Hepatic stellate cell (primary cell): ENCODE results near the gene RFC3.

Experiments
- DNase-seq: peaks from one replicate; pipeline ENCODE4 v3.0.0; 2011; ENCODE audit warnings: low spot score

The RFC3 gene

GRCh38 chr13:33865945-33866344 is 48.0 kb downstream of the RFC3 start:
- DNase-seq = no peak

DNA sequence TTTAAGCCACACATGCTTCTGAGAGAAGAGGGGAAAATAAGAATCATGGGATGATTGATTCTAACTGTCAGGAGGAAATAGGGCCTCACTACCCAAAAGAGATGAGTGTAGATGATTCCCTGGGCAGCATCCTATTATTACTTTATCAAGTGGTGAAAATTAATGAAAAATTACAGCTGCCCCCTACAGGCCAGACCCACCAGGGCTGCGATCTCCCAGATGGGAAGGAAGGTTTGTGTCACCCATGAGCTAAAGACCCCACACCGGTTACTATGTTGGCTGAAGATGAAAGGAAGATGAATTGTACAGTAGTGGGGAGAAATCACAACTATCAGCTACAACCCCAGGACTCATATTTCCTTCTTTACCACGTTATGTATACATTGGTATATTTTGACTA is 49.5 kb downstream of the RFC3 start:
- no peak for DNase-seq

- no peak for DNase-seq
These were observed 50.5 kb downstream of the RFC3 start for GRCh38 chr13:33868343-33868994.

- DNase-seq = no peak
These were observed 51.1 kb downstream of the RFC3 start for GRCh38 chr13:33869005-33869404.

DNA sequence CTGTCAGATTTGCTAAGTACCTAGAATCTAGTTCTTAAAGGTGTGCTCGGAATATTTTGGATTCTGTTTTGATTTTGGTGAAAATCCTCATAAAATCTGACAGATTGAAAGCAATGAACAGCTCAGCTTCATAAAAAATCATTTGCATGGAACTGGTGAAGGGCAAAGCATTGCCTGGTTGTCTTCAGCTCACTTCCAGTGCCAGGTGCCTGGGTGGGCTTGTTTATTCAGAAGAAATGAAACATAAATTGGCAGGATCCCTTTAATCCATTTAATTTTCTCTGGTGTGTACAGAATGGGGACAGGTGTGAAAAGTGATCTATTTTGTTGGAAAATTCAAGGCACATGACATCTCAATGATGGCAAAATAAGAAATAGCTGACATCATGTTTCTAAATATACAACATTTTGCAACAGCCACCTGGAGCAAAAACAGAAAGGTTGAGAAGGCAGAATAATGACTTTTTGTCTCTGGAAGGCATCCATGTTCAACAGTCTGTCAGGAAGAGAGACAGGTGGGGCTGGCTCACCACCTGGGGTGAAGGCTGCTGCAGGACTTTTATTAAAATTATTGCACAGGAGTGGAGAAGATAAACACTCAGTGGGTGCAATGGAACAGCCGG is 52.2 kb downstream of the RFC3 start:
- DNase-seq = no peak

DNA sequence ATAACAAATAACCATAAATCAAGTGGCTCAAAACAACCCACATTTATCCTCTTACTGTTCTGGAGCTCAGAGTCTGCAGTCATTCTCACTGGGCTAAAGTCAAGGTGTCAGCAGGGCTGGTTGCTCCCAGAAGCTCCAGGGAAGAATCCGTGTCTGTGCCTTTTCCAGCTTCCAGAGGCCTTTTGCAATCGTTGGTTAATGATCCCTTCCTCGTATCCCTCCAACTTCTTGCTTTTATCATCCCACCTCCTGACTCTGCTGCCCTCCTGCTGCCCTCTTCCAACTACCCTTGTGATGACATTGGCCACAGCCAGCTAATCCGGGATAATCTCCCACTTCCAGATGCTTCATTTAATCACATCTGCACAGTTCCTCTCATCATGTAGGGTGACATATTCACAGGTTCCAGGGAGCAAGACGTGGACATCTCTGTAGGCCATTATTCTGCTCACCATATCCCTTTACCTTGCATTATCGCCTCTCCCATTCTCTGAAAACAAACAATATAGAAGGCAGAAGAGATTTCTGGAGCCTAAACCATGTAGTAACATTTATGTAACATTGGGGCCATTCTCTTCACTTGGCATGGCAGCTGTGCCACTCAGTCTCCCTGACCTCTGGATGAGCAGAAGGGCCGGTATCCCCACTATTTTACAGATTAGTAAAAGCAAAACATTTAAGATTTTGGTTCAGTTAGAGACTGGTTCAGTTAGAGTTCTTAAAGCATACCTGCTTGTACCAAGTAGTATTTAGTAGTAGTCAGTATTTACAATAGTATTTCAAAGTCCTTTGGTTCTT is 53.5 kb downstream of the RFC3 start:
- no peak for DNase-seq

DNA sequence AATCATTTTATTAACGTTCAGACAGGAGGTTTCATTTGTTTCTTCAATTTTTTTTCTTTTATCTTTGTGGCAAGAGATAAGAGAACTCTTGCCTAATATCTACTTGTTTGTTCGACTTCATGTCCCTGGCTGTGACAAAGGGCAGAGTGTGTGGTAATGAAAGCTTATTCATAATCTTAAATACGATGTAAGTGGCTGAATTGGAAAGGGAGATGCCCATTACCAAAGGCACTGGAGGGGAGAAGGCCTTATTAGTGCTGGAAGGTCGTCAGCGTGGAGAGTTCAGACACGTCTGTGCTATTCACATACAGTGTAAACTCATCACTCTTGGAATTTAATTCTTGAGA is 54.0 kb downstream of the RFC3 start:
- DNase-seq = no peak

DNA sequence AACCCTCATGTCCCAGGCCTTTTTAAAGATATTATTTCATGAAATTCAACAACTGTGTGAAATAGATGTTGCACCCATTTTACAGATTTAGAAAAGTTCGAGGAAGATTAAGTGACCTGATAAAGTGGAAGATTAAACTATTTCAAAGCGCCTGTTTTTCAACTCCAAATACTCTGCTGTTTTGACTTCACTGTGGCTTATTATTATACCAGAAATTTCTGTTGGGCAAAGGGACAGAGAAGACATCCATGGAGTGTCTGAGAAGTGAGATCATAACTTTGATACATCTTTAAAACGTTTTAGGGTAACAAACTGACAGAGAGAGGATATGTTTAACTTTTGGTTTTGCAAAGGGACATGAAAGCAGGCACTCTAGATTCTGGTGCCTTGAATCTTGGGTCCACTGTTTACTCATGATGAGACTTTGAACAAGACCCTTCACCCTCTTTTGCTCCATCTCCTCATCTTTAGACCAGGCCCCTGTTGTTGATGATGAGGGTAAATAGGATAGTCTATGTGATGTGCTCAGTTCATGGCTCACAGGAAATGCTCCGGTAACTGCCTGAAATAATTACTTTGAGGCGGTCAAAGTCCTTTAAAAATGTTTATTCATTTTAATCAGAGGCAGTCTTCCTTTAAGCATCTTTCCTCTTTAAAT is 55.4 kb downstream of the RFC3 start:
- no peak for DNase-seq

GRCh38 chr13:33874871-33875270 is 56.9 kb downstream of the RFC3 start:
- no peak for DNase-seq

GRCh38 chr13:33875618-33876401 is 57.9 kb downstream of the RFC3 start:
- DNase-seq = no peak

DNA sequence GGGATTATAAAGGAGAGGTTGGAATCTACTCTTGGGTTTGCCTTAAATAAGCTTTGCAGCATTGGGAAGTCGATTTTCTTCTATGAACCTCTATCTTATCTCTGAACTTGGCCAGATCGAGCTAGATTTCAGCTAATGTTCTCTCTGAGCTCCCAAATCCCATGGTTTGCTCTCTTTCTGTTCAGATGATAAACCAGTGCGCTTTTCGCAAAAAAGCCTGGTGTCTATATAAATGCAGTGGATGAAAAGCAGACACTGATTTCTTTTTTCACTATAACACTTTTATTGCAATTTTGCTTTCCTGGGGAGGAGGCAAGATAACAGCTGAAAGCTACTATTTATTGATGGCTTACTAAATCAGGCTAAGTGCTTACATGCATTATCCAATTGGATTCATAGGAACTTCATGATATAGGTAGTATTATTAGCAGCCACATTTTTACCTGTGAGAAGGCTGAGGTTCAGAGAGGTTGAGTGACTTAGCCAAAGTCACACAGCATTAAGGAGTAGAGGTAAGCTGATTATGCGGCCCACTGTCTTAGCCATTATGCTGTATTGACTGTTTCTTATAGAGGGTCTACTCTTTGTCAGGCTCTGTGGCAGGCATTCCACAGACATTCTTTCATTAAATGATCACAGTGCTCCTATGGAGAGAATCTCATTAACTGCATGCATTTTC is 58.9 kb downstream of the RFC3 start:
- DNase-seq = no peak

DNA sequence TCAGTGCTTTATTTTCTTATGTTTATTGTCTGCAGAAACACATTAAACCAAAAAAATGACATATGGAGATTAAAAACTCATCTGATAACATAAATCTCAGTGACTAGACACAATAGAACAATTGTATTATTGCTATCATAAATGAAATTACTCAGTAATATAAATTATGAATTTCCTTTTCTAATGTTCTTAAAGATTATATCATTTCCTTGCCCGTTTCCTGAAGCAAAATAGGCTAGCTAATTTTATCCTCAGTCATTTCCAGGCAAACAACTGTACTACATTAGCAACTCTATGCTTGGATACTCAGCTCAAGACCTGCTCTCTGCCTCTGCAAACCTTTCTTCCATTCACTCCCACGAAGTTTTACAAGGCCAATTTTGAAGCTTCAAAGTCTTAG is 61.2 kb downstream of the RFC3 start:
- DNase-seq = no peak

GRCh38 chr13:33882804-33883203 is 64.9 kb downstream of the RFC3 start:
- DNase-seq = no peak

GRCh38 chr13:33884531-33885220 is 66.7 kb downstream of the RFC3 start:
- DNase-seq = no peak
